WERI-Rb-1 (cell line): Measurements from ENCODE around the gene MME.
A peak's percentile ranks its signal among the peaks of the same experiment; 100 is the strongest.

ENCODE experiments used
- DNase-seq: peaks from one replicate; pipeline ENCODE4 v3.0.0-alpha.2; 2020
- H3K27ac ChIP-seq: fragments of 250-450 bp; sonication (Bioruptor Pico); 2 replicates; pipeline ENCODE4 v1.5.1; 2020; ENCODE audit warnings: mild to moderate bottlenecking, moderate library complexity
- H3K27me3 ChIP-seq: fragments of 250-450 bp; sonication (Bioruptor Pico); 2 replicates; pipeline ENCODE4 v1.5.1; 2021; ENCODE audit warnings: mild to moderate bottlenecking, low read depth, moderate library complexity; ENCODE audit not compliant: insufficient read depth, severe bottlenecking
- H3K36me3 ChIP-seq: fragments of 250-450 bp; sonication (Bioruptor Pico); 2 replicates; pipeline ENCODE4 v1.5.1; 2020; ENCODE audit warnings: mild to moderate bottlenecking, moderate library complexity
- H3K4me3 ChIP-seq: 2 replicates; pipeline ENCODE4 v1.5.1; 2011; ENCODE audit warnings: low read depth, mild to moderate bottlenecking, control low read depth, low read length
- H3K9me3 ChIP-seq: fragments of 250-450 bp; sonication (Bioruptor Pico); 2 replicates; pipeline ENCODE4 v1.5.1; 2021; ENCODE audit warnings: mild to moderate bottlenecking, moderate library complexity; ENCODE audit not compliant: severe bottlenecking
- TF ChIP-seq, protein P1 (sequence below): IDR thresholded peaks from 2 replicates; pipeline ENCODE4 v1.5.1; 2011; ENCODE audit warnings: low read depth, mild to moderate bottlenecking, control low read depth, inconsistent platforms, low read length

Gene MME

GRCh38 chr3:155096303-155097008 is 16.3 kb downstream of the MME start:
- Histone ChIP-seq H3K36me3 (no peaks in the 10 kb centered on the region), H3K27ac (no peak overlapping the region), H3K27me3 (no peaks in the 10 kb centered on the region), H3K9me3 (no peaks in the 10 kb centered on the region), H3K4me3 (no peak overlapping the region)
- TF ChIP-seq, protein P1, sequence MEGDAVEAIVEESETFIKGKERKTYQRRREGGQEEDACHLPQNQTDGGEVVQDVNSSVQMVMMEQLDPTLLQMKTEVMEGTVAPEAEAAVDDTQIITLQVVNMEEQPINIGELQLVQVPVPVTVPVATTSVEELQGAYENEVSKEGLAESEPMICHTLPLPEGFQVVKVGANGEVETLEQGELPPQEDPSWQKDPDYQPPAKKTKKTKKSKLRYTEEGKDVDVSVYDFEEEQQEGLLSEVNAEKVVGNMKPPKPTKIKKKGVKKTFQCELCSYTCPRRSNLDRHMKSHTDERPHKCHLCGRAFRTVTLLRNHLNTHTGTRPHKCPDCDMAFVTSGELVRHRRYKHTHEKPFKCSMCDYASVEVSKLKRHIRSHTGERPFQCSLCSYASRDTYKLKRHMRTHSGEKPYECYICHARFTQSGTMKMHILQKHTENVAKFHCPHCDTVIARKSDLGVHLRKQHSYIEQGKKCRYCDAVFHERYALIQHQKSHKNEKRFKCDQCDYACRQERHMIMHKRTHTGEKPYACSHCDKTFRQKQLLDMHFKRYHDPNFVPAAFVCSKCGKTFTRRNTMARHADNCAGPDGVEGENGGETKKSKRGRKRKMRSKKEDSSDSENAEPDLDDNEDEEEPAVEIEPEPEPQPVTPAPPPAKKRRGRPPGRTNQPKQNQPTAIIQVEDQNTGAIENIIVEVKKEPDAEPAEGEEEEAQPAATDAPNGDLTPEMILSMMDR, result no peak
- no peak for DNase-seq

DNA sequence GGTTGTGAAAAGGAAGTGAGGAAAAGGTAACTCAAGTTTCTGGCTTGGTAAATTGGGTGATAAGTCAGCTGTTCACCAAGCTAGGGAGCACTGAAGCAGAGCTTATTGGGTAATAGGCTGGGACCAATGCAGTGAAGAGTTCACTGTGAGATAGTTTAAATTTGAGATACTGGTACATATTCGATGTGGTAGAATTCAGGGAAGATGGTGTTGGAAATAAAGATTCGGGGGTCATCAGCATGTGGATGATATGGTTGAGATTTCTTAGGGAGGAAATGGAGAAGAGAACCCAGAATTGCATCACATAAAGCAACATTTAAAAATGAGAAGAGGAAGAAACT is 16.9 kb downstream of the MME start:
- Histone ChIP-seq H3K27ac (no peak overlapping the region), H3K27me3 (no peaks in the 10 kb centered on the region), H3K4me3 (no peak overlapping the region), H3K9me3 (no peaks in the 10 kb centered on the region), H3K36me3 (no peaks in the 10 kb centered on the region)
- TF ChIP-seq, protein P1, result no peak
- DNase-seq, result no peak

- Histone ChIP-seq H3K9me3 (no peaks in the 10 kb centered on the region), H3K27ac (no peak overlapping the region), H3K4me3 (no peak overlapping the region), H3K27me3 (no peaks in the 10 kb centered on the region), H3K36me3 (no peaks in the 10 kb centered on the region)
- DNase-seq, result peak; percentile 20
- TF ChIP-seq, protein P1, result no peak
Measured at GRCh38 chr3:155101398-155101797, 21.3 kb downstream of the MME start.

GRCh38 chr3:155102329-155102728 is 22.2 kb downstream of the MME start:
- TF ChIP-seq, protein P1, result no peak
- H3K27me3 ChIP-seq, result no peaks in the 10 kb centered on the region
- no peaks in the 10 kb centered on the region for H3K36me3 ChIP-seq
- no peaks in the 10 kb centered on the region for H3K9me3 ChIP-seq
- H3K4me3 ChIP-seq, result no peak overlapping the region
- H3K27ac ChIP-seq, result no peak overlapping the region
- no peak for DNase-seq

GRCh38 chr3:155103686-155104085 is 23.6 kb downstream of the MME start:
- Histone ChIP-seq H3K27ac (no peak overlapping the region), H3K4me3 (no peak overlapping the region), H3K27me3 (no peaks in the 10 kb centered on the region), H3K9me3 (no peaks in the 10 kb centered on the region), H3K36me3 (no peaks in the 10 kb centered on the region)
- DNase-seq, result no peak
- TF ChIP-seq, protein P1, result no peak

GRCh38 chr3:155106119-155106518 is 26.0 kb downstream of the MME start:
- H3K27ac ChIP-seq, result no peak overlapping the region
- no peaks in the 10 kb centered on the region for H3K36me3 ChIP-seq
- no peaks in the 10 kb centered on the region for H3K27me3 ChIP-seq
- no peak overlapping the region for H3K4me3 ChIP-seq
- TF ChIP-seq, protein P1, result no peak
- no peaks in the 10 kb centered on the region for H3K9me3 ChIP-seq
- DNase-seq, result no peak
